HG03097 (cell line): ENCODE measurements around the gene PARPBP.
"Not testable (repeated sequence)": the region's sequence is repeated elsewhere in the genome, so short reads cannot be mapped to it uniquely, and the experiment has no call there.

ENCODE experiments used
- ATAC-seq: cut with Tn5 transposase; IDR thresholded peaks from one replicate; pipeline ENCODE4 v1.9.1; 2021; ENCODE audit not compliant: unreplicated experiment, low FRiP score

Gene PARPBP

GRCh38 chr12:102119674-102120563 is at the start of gene PARPBP, which contains the start of gene NUP37:
PARPBP (plus strand) TSS chr12:102120183; CDS start chr12:102123889, 3,706 bp downstream.
NUP37 (minus strand) TSS chr12:102120114; CDS start chr12:102118518, 1,596 bp downstream.
- peak; percentile 95 for ATAC-seq

GRCh38 chr12:102072092-102072491 is 47.9 kb upstream of the PARPBP start:
- ATAC-seq, result not testable (repeated sequence)

GRCh38 chr12:102080842-102081241 is 39.1 kb upstream of the PARPBP start:
- ATAC-seq, result no peak

GRCh38 chr12:102089228-102089835 is 30.7 kb upstream of the PARPBP start:
- ATAC-seq, result not testable (repeated sequence)

- ATAC-seq, result no peak
These were observed 26.7 kb upstream of the PARPBP start for GRCh38 chr12:102093319-102093718.

GRCh38 chr12:102095677-102096263 is 24.2 kb upstream of the PARPBP start:
- ATAC-seq, result no peak

GRCh38 chr12:102096855-102097254 is 23.1 kb upstream of the PARPBP start:
- no peak for ATAC-seq

GRCh38 chr12:102106905-102107304 is 13.1 kb upstream of the PARPBP start:
- ATAC-seq, result no peak

GRCh38 chr12:102107970-102108369 is 12.0 kb upstream of the PARPBP start:
- ATAC-seq, result no peak

- ATAC-seq, result no peak
These were observed 9.2 kb upstream of the PARPBP start for GRCh38 chr12:102110782-102111181.

GRCh38 chr12:102114212-102114611 is 5.8 kb upstream of the PARPBP start:
- no peak for ATAC-seq

GRCh38 chr12:102116392-102116791 is 3.6 kb upstream of the PARPBP start:
- no peak for ATAC-seq

GRCh38 chr12:102118874-102119273 is 1.1 kb upstream of the PARPBP start:
- no peak for ATAC-seq

- no peak for ATAC-seq
These were observed 536 bp downstream of the PARPBP start for GRCh38 chr12:102120564-102120873.

- no peak for ATAC-seq
These were observed 903 bp downstream of the PARPBP start for GRCh38 chr12:102120886-102121285.

- not testable (repeated sequence) for ATAC-seq
These were observed 1.3 kb downstream of the PARPBP start for GRCh38 chr12:102121328-102121727.

- not testable (repeated sequence) for ATAC-seq
These were observed 10.7 kb downstream of the PARPBP start for GRCh38 chr12:102130720-102131119.

- not testable (repeated sequence) for ATAC-seq
These were observed 11.5 kb downstream of the PARPBP start for GRCh38 chr12:102131442-102131841.

GRCh38 chr12:102137619-102138018 is 17.6 kb downstream of the PARPBP start:
- ATAC-seq, result not testable (repeated sequence)

GRCh38 chr12:102142866-102143373 is 22.9 kb downstream of the PARPBP start:
- not testable (repeated sequence) for ATAC-seq

GRCh38 chr12:102144221-102144620 is 24.2 kb downstream of the PARPBP start:
- ATAC-seq, result no peak
